GM19025 (cell line): ENCODE results near the gene PLPPR3.
"Not testable (repeated sequence)": the region's sequence is repeated elsewhere in the genome, so short reads cannot be mapped to it uniquely, and the experiment has no call there.

Experiments used
- ATAC-seq: cut with Tn5 transposase; IDR thresholded peaks from one replicate; pipeline ENCODE4 v1.9.1; 2021; ENCODE audit warnings: mild to moderate bottlenecking, low read depth, moderate library complexity; ENCODE audit not compliant: unreplicated experiment

Gene PLPPR3

DNA sequence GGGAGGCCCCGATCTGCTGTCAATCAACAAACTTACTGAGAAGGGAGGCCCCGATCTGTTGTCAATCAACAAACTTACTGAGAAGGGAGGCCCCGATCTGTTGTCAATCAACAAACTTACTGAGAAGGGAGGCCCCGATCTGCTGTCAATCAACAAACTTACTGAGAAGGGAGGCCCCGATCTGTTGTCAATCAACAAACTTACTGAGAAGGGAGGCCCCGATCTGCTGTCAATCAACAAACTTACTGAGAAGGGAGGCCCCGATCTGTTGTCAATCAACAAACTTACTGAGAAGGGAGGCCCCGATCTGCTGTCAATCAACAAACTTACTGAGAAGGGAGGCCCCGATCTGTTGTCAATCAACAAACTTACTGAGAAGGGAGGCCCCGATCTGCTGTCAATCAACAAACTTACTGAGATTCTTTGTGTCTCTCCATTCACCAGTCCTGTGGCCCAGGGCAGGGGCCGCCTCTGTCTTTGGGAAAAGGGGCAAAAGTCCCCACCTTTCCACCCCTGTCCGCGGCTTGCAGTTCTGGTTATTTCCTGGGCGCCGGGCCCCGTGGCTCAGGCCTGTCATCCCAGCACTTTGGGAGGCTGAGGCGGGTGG lies 32.0 kb upstream of the PLPPR3 start:
- not testable (repeated sequence) for ATAC-seq

DNA sequence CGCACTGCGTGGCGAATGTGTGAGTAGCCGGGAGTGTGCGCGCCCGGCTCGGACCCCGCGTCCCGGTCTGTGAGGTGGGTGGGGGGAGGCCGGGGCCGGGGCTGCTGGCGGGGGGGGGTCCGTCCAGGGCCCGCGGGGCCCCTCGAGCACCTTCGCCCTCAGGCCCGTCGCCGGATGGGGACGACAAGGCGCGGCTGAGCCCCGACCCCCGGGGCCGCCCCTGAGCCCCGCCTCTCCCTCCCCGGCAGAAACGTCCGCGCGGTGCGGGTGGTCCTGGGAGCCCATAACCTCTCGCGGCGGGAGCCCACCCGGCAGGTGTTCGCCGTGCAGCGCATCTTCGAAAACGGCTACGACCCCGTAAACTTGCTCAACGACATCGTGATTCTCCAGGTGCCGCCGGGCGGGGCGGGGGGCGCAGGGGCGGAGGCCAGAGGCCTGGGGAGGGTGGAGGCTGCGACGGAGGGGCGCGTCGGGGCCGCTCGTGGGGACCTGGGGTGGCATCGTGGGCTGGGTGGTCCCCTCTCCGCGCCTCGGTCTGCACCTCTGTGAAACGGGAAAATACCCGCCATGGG lies 31.3 kb upstream of the PLPPR3 start:
- no peak for ATAC-seq

DNA sequence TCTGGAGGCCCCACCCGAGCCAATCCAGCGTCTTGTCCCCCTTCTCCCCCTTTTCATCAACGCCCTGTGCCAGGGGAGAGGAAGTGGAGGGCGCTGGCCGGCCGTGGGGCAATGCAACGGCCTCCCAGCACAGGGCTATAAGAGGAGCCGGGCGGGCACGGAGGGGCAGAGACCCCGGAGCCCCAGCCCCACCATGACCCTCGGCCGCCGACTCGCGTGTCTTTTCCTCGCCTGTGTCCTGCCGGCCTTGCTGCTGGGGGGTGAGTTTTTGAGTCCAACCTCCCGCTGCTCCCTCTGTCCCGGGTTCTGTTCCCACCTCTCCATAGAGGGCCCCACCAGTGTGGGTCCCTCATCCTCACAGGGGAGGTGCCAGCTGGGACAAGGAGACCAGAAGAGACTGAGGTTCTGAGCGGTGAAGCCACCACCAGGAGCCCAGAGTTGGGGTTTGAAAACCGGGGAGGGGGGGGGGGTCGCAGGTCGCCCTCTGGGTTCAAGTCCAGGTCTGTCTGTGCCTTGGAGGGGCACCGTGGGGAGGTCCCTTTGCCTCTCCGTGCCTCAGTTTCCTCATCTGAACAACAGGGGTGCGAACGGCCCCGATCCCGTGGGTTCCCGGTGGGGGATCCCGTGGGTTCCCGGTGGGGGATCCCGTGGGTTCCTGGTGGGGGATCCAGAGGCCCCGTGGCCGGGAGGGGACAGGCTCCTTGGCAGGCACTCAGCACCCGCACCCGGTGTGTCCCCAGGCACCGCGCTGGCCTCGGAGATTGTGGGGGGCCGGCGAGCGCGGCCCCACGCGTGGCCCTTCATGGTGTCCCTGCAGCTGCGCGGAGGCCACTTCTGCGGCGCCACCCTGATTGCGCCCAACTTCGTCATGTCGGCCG lies 30.6 kb upstream of the PLPPR3 start, which contains the start of gene ELANE:
ELANE (plus strand) TSS at position 168 of the 878 bp plus-strand sequence; CDS start at position 194, 26 bp downstream.
- ATAC-seq, result no peak

DNA sequence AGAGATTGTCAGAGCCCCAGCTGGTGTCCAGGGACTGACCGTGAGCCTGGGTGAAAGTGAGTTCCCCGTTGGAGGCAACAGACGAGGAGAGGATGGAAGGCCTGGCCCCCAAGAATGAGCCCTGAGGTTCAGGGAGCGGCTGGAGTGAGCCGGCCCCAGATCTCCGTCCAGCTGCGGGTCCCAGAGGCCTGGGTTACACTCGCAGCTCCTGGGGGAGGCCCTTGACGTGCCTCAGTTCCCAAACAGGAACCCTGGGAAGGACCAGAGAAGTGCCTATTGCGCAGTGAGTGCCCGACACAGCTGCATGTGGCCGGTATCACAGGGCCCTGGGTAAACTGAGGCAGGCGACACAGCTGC lies 29.2 kb upstream of the PLPPR3 start:
- no peak for ATAC-seq

DNA sequence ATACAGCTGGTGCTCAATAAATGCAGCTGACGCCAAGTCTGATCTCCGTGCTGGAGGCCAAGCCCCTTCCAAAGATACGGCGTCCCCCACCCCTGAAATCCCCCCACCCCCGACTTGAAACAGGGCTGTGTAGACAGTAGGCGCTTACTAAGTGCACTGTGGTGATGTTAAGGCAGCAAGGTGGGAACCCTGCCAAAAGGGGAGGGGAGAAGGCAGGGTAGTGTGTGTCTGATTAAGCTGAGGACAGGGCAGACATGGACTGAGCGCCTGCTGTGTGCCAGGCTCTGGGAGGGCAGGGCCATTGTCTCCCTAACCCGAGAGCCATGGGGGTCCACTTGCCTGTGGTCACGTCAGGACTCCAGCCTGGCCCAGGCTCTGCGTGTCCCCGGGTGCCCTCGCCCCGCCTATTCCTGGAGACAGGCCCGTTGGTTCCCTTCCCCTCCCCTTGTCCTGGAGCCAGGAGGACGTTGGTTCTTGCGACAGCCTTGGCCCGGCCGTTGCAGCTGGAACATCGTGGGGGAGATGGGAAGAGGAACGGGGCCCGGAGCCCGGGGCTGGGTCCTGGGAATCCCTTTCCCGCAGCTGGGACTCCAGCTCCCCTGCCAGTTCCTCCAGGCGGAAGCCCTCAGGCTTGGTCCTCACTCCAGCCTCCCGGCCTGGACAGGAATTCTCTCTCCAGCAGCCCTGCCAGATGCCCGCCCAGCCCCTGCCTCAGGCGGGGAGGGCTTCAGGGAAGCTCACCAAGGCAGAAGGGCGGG lies 28.6 kb upstream of the PLPPR3 start:
- ATAC-seq, result no peak

DNA sequence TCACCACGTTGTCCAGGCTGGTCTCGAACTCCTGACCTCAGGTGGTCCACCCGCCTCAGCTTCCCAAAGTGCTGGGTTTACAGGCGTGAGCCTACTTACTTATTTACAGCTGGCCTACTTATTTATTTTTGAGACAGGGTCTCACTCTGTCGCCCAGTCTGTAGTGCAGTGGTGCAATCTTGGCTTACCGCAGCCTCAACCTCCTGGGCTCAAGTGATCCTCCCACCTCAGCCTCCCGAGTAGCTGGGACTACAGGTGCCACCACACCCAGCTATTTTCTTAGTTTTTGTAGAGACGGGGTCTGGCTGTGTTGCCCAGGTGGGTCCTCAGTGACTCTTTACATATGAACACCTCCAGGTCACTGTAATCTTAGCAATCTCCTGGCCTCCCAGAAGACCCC lies 27.4 kb upstream of the PLPPR3 start:
- not testable (repeated sequence) for ATAC-seq

DNA sequence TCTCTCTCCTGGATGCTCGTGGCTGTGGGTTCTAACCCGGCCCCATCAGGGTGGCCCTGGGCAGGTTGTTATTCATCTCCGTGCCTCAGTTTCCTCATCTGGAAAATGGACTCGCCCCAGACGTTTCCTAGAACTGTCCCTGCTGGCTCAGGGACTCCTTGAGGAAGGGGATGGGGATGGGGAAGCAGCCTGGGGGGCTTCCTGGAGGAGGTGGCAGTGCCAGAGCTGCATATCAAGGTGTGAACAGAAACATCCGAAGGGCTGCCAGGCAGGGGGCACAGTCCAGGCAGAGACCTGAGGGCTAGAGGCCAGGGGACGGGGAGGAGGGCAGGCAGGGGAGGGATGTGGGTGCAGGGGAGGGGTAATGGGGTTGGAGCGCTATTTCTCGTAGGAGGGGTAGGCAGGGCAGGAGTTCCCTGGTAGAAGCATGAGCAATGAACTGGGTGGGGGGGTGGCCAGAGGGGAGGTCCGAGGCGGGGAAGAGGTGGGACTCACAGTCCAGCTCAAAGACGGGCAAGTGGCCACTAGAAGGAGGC lies 26.7 kb upstream of the PLPPR3 start:
- ATAC-seq, result no peak

DNA sequence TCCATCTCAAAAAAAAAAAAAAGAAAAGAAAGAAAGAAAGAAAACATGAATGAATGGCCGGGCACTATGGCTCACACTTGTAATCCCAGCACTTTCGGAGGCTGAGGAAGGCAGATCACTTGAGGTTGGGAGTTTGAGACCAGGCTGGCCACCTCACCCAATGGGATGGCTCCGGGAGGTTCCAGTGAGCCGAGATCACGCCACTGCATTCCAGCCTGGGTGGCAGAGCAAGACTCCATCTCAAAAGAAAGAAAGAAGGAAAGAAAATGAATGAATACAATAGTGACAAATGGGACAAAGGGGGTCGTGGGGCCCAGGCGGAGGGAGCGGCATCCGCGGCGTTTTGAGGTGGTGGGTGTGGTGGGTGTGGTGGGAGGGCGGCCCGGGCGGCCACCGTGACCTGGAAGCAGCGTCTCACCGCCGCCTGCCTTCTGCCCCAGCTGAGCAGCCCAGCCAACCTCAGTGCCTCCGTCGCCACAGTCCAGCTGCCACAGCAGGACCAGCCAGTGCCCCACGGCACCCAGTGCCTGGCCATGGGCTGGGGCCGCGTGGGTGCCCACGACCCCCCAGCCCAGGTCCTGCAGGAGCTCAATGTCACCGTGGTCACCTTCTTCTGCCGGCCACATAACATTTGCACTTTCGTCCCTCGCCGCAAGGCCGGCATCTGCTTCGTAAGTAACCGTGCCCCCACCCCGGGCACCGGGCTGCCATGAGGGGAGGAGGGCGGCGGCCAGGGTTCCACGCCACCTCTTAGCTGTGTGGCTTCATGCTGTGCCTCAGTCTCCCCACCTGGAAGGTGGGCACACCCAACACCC lies 24.2 kb upstream of the PLPPR3 start:
- no peak for ATAC-seq

DNA sequence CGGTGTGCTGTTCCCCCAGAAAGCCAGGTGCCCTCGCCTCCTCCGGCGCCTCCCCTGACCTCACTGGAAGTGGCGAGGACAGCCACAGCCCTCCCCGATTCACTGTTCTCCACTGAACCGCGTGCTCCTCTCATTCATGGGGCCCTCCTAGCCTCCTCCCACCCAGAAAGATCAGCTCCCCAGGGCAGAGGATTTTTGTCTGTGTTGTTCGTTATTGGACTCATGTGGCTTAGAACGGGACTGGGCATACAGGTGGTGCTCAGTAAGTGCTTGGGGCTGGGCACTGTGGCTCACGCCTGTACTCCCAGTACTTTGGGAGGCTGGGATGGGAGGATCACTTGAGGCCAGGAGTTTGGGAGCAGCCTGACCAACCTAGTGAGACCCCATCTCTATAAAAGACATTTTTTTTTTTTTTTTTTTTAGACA lies 22.8 kb upstream of the PLPPR3 start:
- no peak for ATAC-seq

DNA sequence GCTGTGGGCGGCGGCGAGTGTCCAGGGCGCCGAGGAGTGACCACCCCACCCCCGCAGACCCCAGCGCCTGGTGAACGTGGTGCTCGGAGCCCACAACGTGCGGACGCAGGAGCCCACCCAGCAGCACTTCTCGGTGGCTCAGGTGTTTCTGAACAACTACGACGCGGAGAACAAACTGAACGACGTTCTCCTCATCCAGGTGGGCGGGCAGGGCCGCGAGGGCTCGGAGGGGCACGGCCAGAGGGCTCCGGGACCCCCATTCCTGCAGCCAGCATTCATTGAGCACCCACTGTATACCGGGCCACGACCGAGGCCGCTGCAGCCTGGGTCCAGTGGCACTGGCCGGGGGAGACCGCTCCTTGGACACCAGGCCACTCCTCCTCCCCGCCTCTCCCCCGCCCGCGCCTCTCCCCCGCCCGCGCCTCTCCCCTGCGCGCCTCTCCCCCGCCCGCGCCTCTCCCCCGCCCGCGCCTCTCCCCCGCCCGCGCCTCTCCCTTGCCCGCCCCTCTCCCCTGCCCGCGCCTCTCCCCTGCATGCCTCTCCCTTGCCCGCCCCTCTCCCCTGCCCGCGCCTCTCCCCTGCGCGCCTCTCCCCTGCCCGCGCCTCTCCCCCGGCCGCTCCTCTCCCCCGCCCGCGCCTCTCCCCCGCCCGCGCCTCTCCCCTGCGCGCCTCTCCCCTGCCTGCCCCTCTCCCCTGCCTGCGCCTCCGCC lies 22.2 kb upstream of the PLPPR3 start:
- no peak for ATAC-seq

DNA sequence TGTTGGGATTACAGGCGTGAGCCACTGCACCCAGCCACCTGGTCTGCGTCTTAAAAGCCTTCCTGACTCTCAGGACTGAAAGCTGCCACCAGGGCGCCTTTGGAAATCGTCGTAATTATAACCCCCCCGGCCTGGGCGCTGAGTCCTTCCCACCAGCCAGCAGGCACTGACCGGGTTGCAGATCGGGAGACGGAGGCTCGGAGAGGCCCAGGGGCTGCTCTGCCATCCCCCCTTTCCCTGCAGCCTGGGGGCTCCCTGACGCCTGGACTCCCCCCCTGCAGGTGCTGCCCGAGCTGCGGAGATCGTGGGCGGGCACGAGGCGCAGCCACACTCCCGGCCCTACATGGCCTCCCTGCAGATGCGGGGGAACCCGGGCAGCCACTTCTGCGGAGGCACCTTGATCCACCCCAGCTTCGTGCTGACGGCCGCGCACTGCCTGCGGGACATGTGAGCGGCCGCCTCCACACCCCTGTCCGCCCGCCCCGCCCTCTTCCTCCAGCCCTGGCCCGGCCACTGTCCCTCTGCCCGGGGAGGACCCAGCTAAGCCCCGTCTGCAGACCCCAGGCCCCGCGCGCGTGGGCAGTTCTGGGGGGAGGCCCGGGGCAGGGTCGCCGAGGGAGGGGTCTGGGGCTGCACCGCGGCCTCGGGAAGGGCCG lies 21.6 kb upstream of the PLPPR3 start:
- ATAC-seq, result no peak

DNA sequence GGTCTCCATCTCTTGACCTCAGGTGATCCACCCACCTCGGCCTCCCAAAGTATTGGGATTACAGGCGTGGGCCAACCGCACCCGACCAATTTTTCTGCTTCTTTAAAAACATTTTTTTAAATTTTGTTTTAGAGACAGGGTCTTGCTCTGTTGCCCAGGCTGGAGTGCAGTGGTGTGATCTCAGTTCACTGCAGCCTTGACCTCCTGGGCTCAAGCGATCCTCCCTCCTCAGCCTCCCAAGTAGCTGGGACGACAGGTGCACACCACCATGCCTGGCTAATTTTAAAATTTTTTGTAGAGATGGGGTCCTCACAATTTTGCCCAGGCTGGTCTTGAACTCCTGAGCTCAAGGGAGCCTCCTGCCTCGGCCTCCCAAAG lies 21.0 kb upstream of the PLPPR3 start:
- not testable (repeated sequence) for ATAC-seq

DNA sequence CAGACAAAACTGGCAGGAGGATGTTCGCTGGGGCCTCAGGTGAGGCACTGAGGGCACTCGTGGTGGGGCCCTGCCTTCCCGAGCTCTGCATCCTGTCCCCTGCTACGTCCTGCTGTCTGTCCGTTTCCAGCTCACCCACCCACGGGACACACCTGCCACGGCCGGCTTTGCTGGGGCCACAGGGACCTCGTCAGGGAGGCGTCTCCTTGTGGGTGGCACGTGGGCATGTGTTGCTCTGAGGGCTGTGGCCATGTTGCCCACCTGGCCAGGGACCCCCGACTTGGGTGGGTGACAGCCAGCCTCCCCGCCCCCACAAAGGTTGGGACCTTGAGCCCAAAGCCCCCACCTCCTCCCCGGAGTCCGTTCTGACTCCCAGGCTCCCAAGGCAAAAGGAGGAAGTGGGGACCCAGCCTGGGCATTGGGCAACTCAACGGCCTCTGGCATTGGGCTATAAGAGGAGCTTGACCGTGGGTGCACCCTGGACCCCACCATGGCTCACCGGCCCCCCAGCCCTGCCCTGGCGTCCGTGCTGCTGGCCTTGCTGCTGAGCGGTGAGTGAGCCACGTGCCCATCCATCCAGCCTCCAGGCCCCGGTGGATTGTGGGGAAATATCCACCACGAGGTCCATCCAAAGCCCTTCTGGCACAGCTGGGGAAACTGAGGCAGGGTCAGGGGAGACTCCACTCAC lies 18.9 kb upstream of the PLPPR3 start, which contains the start of gene PRTN3:
PRTN3 (plus strand) TSS at position 481 of the 688 bp plus-strand sequence; CDS start at position 491, 10 bp downstream.
- ATAC-seq, result no peak

DNA sequence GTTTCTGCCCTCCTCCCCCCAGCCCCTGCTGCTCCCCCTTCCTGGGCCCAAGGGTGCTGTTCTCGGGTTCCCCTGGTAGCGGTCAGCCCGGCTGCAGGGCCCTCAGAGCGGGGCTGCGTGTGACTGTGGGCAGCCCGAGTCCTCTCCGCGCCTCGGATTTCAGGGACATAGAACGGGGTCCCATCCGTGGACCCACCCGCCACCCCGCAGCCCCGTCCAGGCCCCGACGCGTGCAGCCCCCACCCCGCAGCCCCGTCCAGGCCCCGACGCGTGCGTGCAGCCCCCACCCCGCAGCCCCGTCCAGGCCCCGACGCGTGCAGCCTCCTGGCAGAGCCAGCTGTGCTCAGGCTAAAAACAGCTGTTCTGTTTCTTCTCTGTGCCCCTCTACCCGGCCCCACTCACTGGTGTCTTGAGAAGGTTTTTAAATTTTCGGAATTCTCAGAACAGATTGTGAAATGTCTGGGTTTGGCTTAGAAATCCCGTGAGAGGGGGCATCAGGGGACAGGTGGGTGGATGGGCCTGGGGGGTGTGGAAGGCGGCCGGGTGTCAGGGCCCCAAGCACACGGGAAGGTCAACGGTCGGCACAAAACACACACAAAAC lies 13.6 kb upstream of the PLPPR3 start:
- no peak for ATAC-seq

DNA sequence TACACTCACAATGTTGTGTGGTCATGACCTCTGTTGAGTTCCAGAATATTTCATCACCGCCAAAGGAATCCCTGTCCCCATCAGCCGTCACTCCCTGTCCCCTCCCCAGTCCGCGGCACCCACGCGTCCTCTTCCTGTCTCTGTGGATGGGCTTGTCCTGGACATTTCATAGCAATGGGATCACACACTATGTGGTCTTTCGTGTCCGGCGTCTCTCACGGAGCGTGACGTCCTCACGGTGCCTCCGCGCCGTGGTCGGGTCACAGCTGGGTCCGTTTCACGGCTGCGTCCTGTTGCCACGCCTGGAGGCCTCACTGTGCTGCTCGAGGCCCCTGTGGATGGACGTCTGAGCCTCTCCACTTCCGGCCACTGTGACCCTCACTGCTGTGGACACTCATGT lies 12.5 kb upstream of the PLPPR3 start:
- ATAC-seq, result no peak

DNA sequence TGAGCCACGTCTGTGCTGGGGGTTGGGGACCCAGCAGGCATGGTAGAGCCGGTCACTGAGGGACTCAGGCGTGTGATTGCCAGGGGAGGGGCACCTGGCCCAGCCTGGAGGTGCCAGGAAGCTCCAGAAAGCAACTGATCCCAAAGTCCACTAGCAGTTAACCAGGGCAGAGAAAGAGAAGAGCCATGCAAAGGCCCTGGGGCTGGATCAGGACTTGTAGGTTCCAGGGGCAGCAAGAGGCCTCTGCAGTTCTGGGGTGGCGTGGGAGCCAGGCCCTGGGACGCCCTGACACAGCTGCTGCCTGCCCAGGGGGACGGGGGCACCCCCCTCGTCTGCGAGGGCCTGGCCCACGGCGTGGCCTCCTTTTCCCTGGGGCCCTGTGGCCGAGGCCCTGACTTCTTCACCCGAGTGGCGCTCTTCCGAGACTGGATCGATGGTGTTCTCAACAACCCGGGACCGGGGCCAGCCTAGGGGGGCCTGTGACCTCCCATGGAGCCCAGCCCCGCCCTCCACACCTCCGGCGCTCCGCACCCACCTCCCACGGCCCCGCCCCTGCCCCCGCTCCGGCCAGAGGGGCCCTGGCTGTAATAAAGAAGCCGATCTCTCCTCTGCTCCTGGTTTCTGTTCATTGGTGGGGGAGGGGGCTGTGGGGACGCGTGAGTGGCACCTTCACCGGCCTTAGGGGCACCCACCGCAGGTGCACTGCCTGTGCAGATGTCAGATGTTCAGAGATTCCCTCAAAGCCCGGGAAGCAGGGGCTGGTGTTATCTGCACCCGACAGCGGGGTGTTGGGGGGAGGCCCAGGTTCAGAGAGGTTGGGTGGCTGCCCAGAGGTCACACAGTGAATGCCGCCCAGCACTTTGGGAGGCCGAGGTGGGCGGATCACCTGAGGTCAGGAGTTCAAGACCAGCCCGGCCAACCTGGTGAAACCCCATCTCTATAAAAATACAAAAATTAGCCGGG lies 9.9 kb upstream of the PLPPR3 start:
- no peak for ATAC-seq
